Urinary bladder (tissue), 4 donors: Measurements from ENCODE around the gene EPN3. TPM values are rescaled to one million over a fixed set of nuclear protein-coding genes. Genes with fewer than 3 reads are reported as not detected.

ENCODE experiments used
- DNase-seq: peaks from one replicate; pipeline ENCODE4 v3.0.0-alpha.2; 2015; ENCODE audit errors: extremely low spot score
- H3K27ac ChIP-seq: one replicate; pipeline ENCODE4 v1.5.1; 2013; ENCODE audit warnings: low read depth, mild to moderate bottlenecking, moderate library complexity
- H3K36me3 ChIP-seq: one replicate; pipeline ENCODE4 v1.6.1; 2013; ENCODE audit warnings: mild to moderate bottlenecking, moderate library complexity; ENCODE audit not compliant: insufficient read depth
- H3K4me1 ChIP-seq: one replicate; pipeline ENCODE4 v1.6.1; 2013; ENCODE audit warnings: mild to moderate bottlenecking, moderate library complexity; ENCODE audit not compliant: insufficient read depth
- H3K4me3 ChIP-seq: one replicate; pipeline ENCODE4 v1.5.1; 2013; ENCODE audit warnings: low read depth, low read length
- whole genome bisulfite sequencing: extraction: QIAGEN DNeasy Blood & Tissue Kit; methylation state at CpG from one replicate; pipeline ENCODE4 v1.1.7; 2013; 5-methylcytosine and 5-hydroxymethylcytosine counted together
- polyA plus RNA-seq: library from polyadenylated mRNA; stranded (reverse); fragments of 200-250 nt; gene quantifications from one replicate; pipeline ENCODE4 v1.2.3, GENCODE V29; 2013
- total RNA-seq: library from RNA; depleted of rRNA; stranded (reverse); fragments of >200 nt; gene quantifications from one replicate; pipeline ENCODE4 v1.2.3, GENCODE V29; 2014
- donor health status: healthy with polysubstance abuse.
- donor health status: healthy.

The EPN3 gene
- total and polyA plus RNA-seq, 2 donors: 4.4 to 5.6 TPM

GRCh38 chr17:50551884-50552283, 19.3 kb downstream of the EPN3 start:
- Histone ChIP-seq H3K27ac (no peak overlapping the region), H3K36me3 (no peaks in the 10 kb centered on the region), H3K4me1 (no peaks in the 10 kb centered on the region), H3K4me3 (no peak overlapping the region)
- no peak for DNase-seq
- 94% methylated on average over 12 of the region's 12 CpGs for WGBS

- Histone ChIP-seq H3K4me1 (peaks cover 3% of the 10 kb centered on the region), H3K27ac (no peak overlapping the region), H3K4me3 (no peak overlapping the region), H3K36me3 (no peaks in the 10 kb centered on the region)
- no peak for DNase-seq
- 95% methylated on average over 17 of the region's 17 CpGs for WGBS
Observed at GRCh38 chr17:50554201-50554600, 21.7 kb downstream of the EPN3 start.

DNA sequence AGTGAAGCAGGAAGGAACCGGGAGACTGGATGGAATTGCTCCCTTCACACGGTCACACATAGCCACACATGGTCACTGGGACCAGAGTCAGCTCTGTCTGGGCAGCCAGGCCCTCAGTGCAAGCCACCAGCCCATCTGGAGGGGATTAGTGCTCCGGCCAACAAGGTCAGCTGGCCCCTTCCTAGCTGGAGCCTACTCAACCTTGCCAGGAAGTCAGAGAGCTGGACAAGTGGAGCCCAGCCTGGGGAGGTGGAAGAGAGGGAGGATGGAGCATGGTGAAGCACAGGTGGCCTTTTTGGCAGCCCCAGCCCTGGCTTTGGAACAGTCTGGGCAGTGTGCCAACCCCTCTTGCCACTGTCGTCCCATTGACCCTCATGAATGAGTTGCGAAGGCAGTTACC, 24.3 kb downstream of the EPN3 start:
- Histone ChIP-seq H3K27ac (no peak overlapping the region), H3K4me3 (no peak overlapping the region), H3K4me1 (peaks cover 3% of the 10 kb centered on the region), H3K36me3 (no peaks in the 10 kb centered on the region)
- no peak for DNase-seq
- 55% methylated on average over 5 of the region's 5 CpGs for WGBS

- no peaks in the 10 kb centered on the region for H3K36me3 ChIP-seq
- WGBS: 91% methylated on average over 4 of the region's 4 CpGs
- H3K4me3 ChIP-seq: no peak overlapping the region
- H3K27ac ChIP-seq: no peak overlapping the region
- H3K4me1 ChIP-seq: peaks cover 3% of the 10 kb centered on the region
- DNase-seq: no peak
Observed at GRCh38 chr17:50557630-50558029, 25.1 kb downstream of the EPN3 start.

DNA sequence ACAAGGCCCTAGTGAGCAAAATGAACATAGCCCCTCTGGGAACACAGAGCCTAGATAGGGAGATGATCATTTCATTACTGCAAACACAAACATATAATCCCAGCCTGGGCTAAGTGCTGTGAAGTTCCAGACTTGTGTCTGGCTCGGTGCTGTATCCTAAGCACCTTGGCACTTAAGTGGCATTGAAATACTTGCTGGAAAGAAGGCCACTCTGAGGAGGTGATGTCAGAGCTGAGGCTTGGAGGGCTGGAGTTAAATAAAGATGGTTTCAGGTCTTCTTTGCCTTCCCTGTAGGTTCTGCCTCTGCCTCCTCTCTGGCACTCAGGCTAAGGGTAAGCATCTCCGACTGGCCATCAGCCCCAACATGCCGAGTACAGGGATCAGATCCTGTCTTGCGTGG, 25.6 kb downstream of the EPN3 start:
- 77% methylated on average over 4 of the region's 4 CpGs for WGBS
- Histone ChIP-seq H3K27ac (no peak overlapping the region), H3K36me3 (no peaks in the 10 kb centered on the region), H3K4me1 (peaks cover 3% of the 10 kb centered on the region), H3K4me3 (no peak overlapping the region)
- DNase-seq: no peak

GRCh38 chr17:50558581-50558940, 26.0 kb downstream of the EPN3 start:
- DNase-seq: no peak
- WGBS: 43% methylated on average over 18 of the region's 18 CpGs
- Histone ChIP-seq H3K4me1 (peaks cover 3% of the 10 kb centered on the region), H3K27ac (no peak overlapping the region), H3K4me3 (no peak overlapping the region), H3K36me3 (no peaks in the 10 kb centered on the region)

GRCh38 chr17:50558941-50559614, 26.5 kb downstream of the EPN3 start:
- H3K36me3 ChIP-seq: no peaks in the 10 kb centered on the region
- no peak for DNase-seq
- H3K27ac ChIP-seq: no peak overlapping the region
- H3K4me1 ChIP-seq: peaks cover 3% of the 10 kb centered on the region
- 6% methylated on average over 55 of the region's 55 CpGs for WGBS
- H3K4me3 ChIP-seq: peak overlapping the region; percentile 34

DNA sequence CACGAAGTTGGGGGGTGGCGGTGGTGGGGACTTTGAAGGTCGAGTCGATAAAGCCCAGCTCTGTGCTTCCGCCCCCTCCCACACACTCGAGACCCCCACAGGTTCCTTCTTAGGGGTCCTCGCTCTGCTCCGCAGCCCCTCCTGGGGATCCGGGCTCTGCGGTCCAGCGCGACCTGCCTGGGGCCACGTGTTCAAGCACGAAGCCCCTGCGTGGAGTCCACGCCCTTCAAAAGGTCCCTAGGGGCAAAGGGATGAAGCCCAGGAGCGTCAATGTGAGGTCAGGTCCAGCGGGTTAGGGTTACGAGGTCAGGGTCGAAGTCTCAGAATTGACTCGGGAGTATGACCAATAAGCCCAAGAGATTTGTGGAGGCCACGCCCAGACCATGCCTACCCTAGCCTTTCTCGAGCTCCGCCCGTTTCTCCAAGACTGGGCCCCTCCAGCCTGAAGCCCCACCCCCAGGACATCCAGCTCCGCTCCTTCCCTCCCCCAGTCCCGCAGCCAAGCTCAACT, 27.2 kb downstream of the EPN3 start:
- H3K27ac ChIP-seq: no peak overlapping the region

DNA sequence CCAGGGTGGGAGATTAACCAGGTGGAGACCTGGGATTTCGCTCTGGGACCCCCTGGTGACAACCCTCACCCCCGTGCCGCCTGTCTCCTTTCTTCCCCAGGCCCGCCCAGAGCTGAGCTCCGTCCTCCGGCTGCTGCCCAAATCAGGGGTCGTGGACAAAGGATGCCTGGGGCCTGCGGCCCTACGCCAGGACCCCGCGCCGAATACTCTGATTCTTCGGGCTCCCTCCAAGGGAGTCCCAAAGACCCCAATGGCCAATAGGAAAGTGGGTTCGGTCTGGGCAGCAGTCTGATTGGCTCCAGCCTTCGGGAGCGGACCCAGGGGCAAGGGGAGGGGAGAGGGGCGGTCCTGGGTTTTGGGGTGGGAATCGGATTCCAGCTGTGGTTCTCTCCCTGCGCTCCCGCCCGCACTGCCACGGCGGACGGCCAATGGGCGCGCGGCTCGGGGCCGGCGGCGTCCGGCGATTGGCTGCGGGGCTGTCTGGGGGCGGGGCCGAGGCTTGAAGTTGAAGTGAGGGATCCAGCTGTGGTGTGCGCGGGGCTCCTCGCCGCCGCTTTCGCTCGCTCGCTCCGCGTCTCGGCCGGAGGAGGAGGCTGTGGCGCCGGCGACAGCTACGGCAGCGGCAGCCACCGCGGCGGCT, 27.8 kb downstream of the EPN3 start, which contains the start of gene CACNA1G:
CACNA1G (plus strand) TSS at position 531 of the 640 bp plus-strand sequence. CDS start 745 bp downstream, outside the sequence.
- DNase-seq: peak; percentile 80
- peaks cover 3% of the 10 kb centered on the region for H3K4me1 ChIP-seq
- H3K36me3 ChIP-seq: no peaks in the 10 kb centered on the region
- peak within 1 kb of the TSS; percentile 49 for H3K4me3 ChIP-seq
- WGBS: under 1% methylated on average over 56 of the region's 56 CpGs
- no peak within 1 kb of the TSS for H3K27ac ChIP-seq

More for the DNA sequence above, 27.2 kb downstream of the EPN3 start:
- no peak for DNase-seq
- Histone ChIP-seq H3K36me3 (no peaks in the 10 kb centered on the region), H3K4me1 (peaks cover 3% of the 10 kb centered on the region), H3K4me3 (peak overlapping the region; percentile 34)
- WGBS: 2% methylated on average over 27 of the region's 27 CpGs

DNA sequence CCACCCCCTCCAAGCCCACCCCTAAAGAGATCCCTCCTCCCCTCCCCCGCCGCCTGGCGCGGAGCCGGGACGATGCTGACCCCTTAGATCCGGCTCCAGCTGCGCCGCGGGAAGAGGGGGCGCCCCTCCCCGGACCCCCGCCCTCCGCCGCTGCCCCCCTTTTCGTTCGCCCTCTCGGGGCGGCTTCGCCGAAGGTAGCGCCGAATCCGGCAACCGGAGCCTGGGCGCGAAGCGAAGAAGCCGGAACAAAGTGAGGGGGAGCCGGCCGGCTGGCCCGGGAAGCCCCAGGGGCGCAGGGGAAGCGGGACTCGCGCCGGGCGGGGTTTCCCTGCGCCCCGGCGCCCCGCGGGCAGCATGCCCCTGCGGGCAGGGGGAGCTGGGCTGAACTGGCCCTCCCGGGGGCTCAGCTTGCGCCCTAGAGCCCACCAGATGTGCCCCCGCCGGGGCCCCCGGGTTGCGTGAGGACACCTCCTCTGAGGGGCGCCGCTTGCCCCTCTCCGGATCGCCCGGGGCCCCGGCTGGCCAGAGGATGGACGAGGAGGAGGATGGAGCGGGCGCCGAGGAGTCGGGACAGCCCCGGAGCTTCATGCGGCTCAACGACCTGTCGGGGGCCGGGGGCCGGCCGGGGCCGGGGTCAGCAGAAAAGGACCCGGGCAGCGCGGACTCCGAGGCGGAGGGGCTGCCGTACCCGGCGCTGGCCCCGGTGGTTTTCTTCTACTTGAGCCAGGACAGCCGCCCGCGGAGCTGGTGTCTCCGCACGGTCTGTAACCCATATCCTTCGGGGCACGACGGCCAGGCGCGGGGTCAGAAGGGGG, 28.6 kb downstream of the EPN3 start:
- Histone ChIP-seq H3K36me3 (no peaks in the 10 kb centered on the region), H3K27ac (no peak overlapping the region), H3K4me1 (peaks cover 3% of the 10 kb centered on the region), H3K4me3 (peak overlapping the region; percentile 49)
- DNase-seq: no peak
- WGBS: 1% methylated on average over 88 of the region's 88 CpGs

- Histone ChIP-seq H3K4me3 (peak overlapping the region; percentile 49), H3K4me1 (peaks cover 3% of the 10 kb centered on the region), H3K36me3 (no peaks in the 10 kb centered on the region), H3K27ac (no peak overlapping the region)
- no peak for DNase-seq
- under 1% methylated on average over 27 of the region's 27 CpGs for WGBS
Observed at GRCh38 chr17:50561746-50562141, 29.2 kb downstream of the EPN3 start.

DNA sequence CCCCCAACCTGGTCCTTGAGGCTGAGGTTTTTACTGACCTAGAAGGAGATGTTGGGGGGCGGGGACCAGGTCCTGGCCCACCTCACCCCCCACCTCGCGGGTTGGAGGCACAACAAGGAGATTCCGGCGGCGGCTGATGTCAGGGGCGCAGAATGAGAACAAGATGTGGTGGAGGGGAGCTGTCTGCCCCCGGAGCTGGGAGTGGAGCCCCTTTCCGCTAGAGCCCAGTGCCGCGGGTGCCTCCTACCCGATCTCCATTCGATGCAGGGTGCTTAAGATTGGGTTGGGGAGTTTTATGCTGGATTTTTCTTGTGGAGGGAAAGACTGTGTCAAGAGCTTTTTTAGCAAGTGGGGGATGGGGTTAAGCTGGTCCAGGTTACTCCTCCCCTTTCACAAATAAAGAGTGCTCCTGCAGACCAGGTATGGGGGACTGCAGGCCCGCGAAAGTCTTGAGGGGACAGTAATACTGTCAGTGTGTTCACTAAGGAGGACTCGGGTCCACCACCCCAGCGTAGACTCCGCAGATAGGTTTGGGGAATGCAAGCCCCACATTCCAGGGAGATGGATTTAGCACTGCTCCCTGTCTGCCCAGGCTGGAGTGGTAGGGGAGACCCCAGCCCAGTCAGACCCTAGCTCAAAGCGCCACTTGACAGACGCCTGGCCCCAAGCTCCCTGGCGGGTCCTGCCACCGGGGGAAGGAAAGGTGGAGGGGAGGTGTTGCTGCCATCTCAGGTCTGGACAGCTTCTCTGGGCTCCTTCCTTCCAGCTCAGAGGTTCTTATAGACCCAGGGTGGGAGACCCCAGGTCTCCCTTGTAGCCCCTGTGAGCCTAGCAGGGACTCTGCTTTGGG, 29.9 kb downstream of the EPN3 start:
- H3K36me3 ChIP-seq: no peaks in the 10 kb centered on the region
- H3K27ac ChIP-seq: no peak overlapping the region
- no peak for DNase-seq
- 34% methylated on average over 22 of the region's 22 CpGs for WGBS
- H3K4me3 ChIP-seq: no peak overlapping the region
- H3K4me1 ChIP-seq: peaks cover 3% of the 10 kb centered on the region

- Histone ChIP-seq H3K36me3 (no peaks in the 10 kb centered on the region), H3K4me1 (peaks cover 3% of the 10 kb centered on the region), H3K4me3 (no peak overlapping the region), H3K27ac (no peak overlapping the region)
- 74% methylated on average over 4 of the region's 4 CpGs for WGBS
- no peak for DNase-seq
Observed at GRCh38 chr17:50563092-50563511, 30.6 kb downstream of the EPN3 start.
